ENCODE data around the gene PCDHGA4. TPM values are rescaled to one million over a fixed set of nuclear protein-coding genes. Genes with fewer than 3 reads are reported as not detected.

Gene PCDHGA4
- total RNA-seq, 1 donor from 2014 or later, result 7.5 TPM

DNA sequence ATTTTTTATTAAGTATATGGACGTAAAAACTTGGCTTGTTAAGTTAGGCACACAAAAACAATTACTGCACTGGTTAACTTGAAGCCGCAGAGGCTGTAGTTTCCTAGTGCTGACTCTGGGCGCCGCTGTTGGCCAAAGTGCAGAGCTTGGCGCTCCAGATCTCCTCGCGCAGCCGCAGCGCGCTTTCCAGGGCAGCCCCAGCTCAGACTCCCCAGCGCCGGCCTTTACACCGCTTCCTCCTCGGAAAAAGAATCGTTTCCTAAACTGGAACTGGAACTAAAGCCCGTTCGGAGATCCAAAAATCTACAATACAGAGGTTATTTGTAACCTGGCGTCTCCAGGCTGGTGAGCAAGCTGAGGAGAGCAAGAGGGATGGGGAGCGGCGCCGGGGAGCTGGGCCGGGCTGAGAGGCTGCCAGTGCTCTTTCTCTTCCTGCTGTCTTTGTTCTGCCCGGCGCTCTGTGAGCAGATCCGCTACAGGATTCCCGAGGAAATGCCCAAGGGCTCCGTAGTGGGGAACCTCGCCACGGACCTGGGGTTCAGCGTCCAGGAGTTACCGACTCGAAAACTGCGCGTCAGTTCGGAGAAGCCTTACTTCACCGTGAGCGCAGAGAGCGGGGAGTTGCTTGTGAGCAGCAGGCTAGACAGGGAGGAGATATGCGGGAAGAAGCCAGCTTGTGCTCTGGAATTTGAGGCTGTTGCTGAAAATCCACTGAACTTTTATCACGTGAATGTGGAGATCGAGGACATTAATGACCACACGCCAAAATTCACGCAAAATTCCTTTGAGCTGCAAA lies 43.1 kb downstream of the PCDHGA4 start, which contains the start of gene PCDHGB5:
TSS of gene PCDHGB5 (plus strand) at position 192 of the 796 bp plus-strand sequence. CDS start at position 373, 181 bp downstream.

DNA sequence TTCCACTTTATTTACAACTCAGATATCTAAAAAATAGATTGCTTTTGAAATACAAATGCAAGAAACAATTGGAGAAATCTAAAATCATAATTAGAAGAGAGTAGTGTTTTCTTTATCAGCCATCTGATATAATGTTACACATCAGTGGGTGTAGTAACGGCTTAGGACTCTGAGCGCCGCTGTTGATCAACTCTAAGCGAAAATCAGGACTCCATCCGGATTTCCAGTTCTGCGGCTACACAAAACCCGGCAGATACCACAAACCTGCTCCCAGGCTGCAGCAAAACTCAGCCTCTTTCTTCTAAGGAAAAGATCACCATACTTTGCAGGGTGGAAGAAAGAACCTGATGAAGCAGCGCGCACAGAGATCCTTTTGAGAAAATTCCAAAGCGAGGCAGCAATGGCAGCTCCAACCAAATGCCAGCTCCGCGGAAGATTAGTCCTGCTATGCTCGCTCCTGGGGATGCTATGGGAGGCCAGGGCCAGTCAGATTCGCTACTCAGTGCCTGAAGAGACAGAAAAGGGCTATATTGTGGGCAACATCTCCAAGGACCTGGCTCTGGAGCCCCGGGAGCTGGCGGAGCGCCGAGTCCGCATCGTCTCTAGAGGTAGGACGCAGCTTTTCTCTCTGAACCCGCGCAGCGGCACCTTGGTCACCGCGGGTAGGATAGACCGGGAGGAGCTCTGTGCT lies 47.9 kb downstream of the PCDHGA4 start, which contains the start of gene PCDHGA9:
TSS of gene PCDHGA9 (plus strand) at position 226 of the 691 bp plus-strand sequence. CDS start at position 401, 175 bp downstream.

Other genes starting within 250 kb of the PCDHGA4 start
- 0.68 and 0.79 TPM in 2 replicates for gene PCDHB4, start 233.2 kb upstream of the PCDHGA4 start, total RNA-seq
- gene PCDHB5, start 219.8 kb upstream of the PCDHGA4 start, total RNA-seq, result 1.4 and 1.8 TPM in 2 replicates
- 0.13 and 0.37 TPM in 2 replicates for gene PCDHB6, start 205.0 kb upstream of the PCDHGA4 start, total RNA-seq
- 0.79 and 1.1 TPM in 2 replicates for gene PCDHB7, start 182.4 kb upstream of the PCDHGA4 start, total RNA-seq
- 0.62 and 1.1 TPM in 2 replicates for gene PCDHB8, start 177.2 kb upstream of the PCDHGA4 start, total RNA-seq
- 1.8 and 1.9 TPM in 2 replicates for gene PCDHB16, start 172.6 kb upstream of the PCDHGA4 start, total RNA-seq
- gene PCDHB9, start 167.9 kb upstream of the PCDHGA4 start, total RNA-seq, result 0.40 and 0.44 TPM in 2 replicates
- gene PCDHB10, start 162.7 kb upstream of the PCDHGA4 start, total RNA-seq, result 0.66 and 1.1 TPM in 2 replicates
- 0.44 and 0.53 TPM in 2 replicates for gene PCDHB11, start 155.4 kb upstream of the PCDHGA4 start, total RNA-seq
- 0.25 and 0.40 TPM in 2 replicates for gene PCDHB12, start 146.3 kb upstream of the PCDHGA4 start, total RNA-seq
- 0.81 and 1.1 TPM in 2 replicates for gene PCDHB13, start 141.1 kb upstream of the PCDHGA4 start, total RNA-seq
- 0.92 and 1.1 TPM in 2 replicates for gene PCDHB14, start 131.7 kb upstream of the PCDHGA4 start, total RNA-seq
- 0.53 and 0.56 TPM in 2 replicates for gene PCDHB15, start 109.6 kb upstream of the PCDHGA4 start, total RNA-seq
- 0.13 and 0.31 TPM in 2 replicates for gene SLC25A2, start 51.0 kb upstream of the PCDHGA4 start, total RNA-seq
- gene TAF7, start 34.2 kb upstream of the PCDHGA4 start, total RNA-seq, result 81.0 and 83.9 TPM in 2 replicates
- 1.1 TPM in 2 replicates for gene PCDHGA1, start 24.5 kb upstream of the PCDHGA4 start, total RNA-seq
- gene PCDHGA2, start 16.3 kb upstream of the PCDHGA4 start, total RNA-seq, result 1.7 and 2.5 TPM in 2 replicates
- gene PCDHGA3, start 11.2 kb upstream of the PCDHGA4 start, total RNA-seq, result 2.0 and 2.9 TPM in 2 replicates
- 1.8 and 4.3 TPM in 2 replicates for gene PCDHGB1, start 4.9 kb upstream of the PCDHGA4 start, total RNA-seq
- gene PCDHGB2, start 5.0 kb downstream of the PCDHGA4 start, total RNA-seq, result 3.4 and 5.9 TPM in 2 replicates
- gene PCDHGA5, start 9.1 kb downstream of the PCDHGA4 start, total RNA-seq, result 1.5 and 2.7 TPM in 2 replicates
- gene PCDHGB3, start 15.2 kb downstream of the PCDHGA4 start, total RNA-seq, result 5.7 and 8.4 TPM in 2 replicates
- 3.3 and 5.3 TPM in 2 replicates for gene PCDHGA6, start 18.9 kb downstream of the PCDHGA4 start, total RNA-seq
- gene PCDHGA7, start 27.7 kb downstream of the PCDHGA4 start, total RNA-seq, result 3.4 and 4.8 TPM in 2 replicates
- gene PCDHGB4, start 32.7 kb downstream of the PCDHGA4 start, total RNA-seq, result 20.1 and 26.5 TPM in 2 replicates
- gene PCDHGA8, start 37.6 kb downstream of the PCDHGA4 start, total RNA-seq, result 2.2 and 3.9 TPM in 2 replicates
- 21.0 and 29.1 TPM in 2 replicates for gene PCDHGB5, start 42.9 kb downstream of the PCDHGA4 start, total RNA-seq
- 2.9 and 5.7 TPM in 2 replicates for gene PCDHGA9, start 47.8 kb downstream of the PCDHGA4 start, total RNA-seq
- 3.3 and 4.7 TPM in 2 replicates for gene PCDHGB6, start 53.0 kb downstream of the PCDHGA4 start, total RNA-seq
- 5.3 and 7.5 TPM in 2 replicates for gene PCDHGA10, start 58.0 kb downstream of the PCDHGA4 start, total RNA-seq
- 9.1 and 17.3 TPM in 2 replicates for gene PCDHGB7, start 62.7 kb downstream of the PCDHGA4 start, total RNA-seq
- 11.0 and 18.2 TPM in 2 replicates for gene PCDHGA11, start 66.0 kb downstream of the PCDHGA4 start, total RNA-seq
- 17.6 and 22.3 TPM in 2 replicates for gene PCDHGA12, start 75.5 kb downstream of the PCDHGA4 start, total RNA-seq
- gene PCDHGC3, start 120.9 kb downstream of the PCDHGA4 start, total RNA-seq, result 72.0 and 83.4 TPM in 2 replicates
- 2.0 and 3.2 TPM in 2 replicates for gene PCDHGC4, start 130.0 kb downstream of the PCDHGA4 start, total RNA-seq
- 3.4 and 4.7 TPM in 2 replicates for gene PCDHGC5, start 134.1 kb downstream of the PCDHGA4 start, total RNA-seq